GM12891 (cell line): Measurements from ENCODE around the gene EYS.

ENCODE experiments used
- POLR2A ChIP-seq: IDR thresholded peaks from 2 replicates; pipeline ENCODE4 v1.6.1; 2011; ENCODE audit warnings: low read depth, low read length, control low read depth
- POLR2AphosphoS5 ChIP-seq: IDR thresholded peaks from 2 replicates; pipeline ENCODE4 v1.6.1; 2011; ENCODE audit warnings: low read depth, low read length, control low read depth
- POU2F2 ChIP-seq: IDR thresholded peaks from 2 replicates; pipeline ENCODE4 v1.6.1; 2011; ENCODE audit warnings: low read depth, mild to moderate bottlenecking, control low read depth, low read length, moderate library complexity
- SPI1 ChIP-seq: IDR thresholded peaks from 2 replicates; pipeline ENCODE4 v1.6.1; 2011; ENCODE audit warnings: low read depth, low read length, control low read depth
- TAF1 ChIP-seq: IDR thresholded peaks from 2 replicates; pipeline ENCODE4 v1.6.1; 2011; ENCODE audit warnings: low read depth, low read length, control low read depth

DNA sequence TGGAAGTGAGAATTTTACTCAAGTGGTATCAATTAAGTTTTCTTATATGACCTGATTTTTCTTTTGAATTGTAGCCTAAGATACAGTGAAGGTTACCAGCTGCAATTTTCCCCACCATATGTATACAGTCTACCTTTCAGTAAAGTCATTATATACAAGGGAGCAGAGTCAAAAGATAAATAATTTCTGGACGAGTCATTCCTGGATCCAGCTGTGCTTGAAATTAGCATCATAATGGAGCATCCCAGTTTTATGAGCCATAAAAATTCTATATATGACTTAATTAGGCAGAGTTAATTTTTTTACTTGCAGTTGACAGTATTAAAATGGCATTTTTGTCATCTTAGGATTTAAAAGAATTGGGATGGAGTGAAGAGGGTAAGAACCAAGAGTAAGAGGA lies 1063.0 kb downstream of the EYS start:
- TF ChIP-seq POLR2A (no peak), POLR2AphosphoS5 (no peak), SPI1 (no peak), TAF1 (no peak), POU2F2 (no peak)
